HepG2 (cell line): ENCODE measurements around the gene PYGB. TPM values are rescaled to one million over a fixed set of nuclear protein-coding genes. Genes with fewer than 3 reads are reported as not detected.

Experiments
- ATAC-seq: fragments of 200-7000 bp; cut with Tn5 transposase; 3 replicates; pipeline ENCODE4 v1.9.1; 2020; ENCODE audit warnings: mild to moderate bottlenecking, moderate library complexity
- BruUV-seq: library from RNA; stranded (reverse); fragments of 400-500 nt; replicated peaks from 2 replicates; lab custom pipeline; 2021; lab: Mats Ljungman, UMichigan
- CTCF ChIA-PET: fragments of 300-600 bp; formaldehyde crosslinking; extraction: SDS; loops from one replicate; lab custom pipeline; 2021; ENCODE audit warnings: low total read pairs, inconsistent platforms, low intra/inter-chr PET ratio; lab: Yijun Ruan, JAX
- POLR2A ChIA-PET: fragments of 350-600 bp; sonication (Branson Sonifier 250); formaldehyde crosslinking; loops from one replicate; lab custom pipeline; 2020; ENCODE audit warnings: antibody characterized with exemption, inconsistent platforms; lab: Yijun Ruan, JAX
- DNase-seq: peaks from one replicate; pipeline ENCODE4 v3.0.0-alpha.2; 2015; ENCODE audit warnings: low spot score
- FAIRE-seq: peaks from 3 replicates; lab custom pipeline; 2011; peaks lifted over from hg19 to GRCh38; lab: Jason Lieb, UNC
- H2AFZ ChIP-seq: one replicate; pipeline ENCODE4 v1.6.1; 2011; ENCODE audit warnings: low read length, inconsistent platforms
- H3K27ac ChIP-seq: fragments of 300-600 bp; 3 replicates; pipeline ENCODE4 v1.8.0; 2011; ENCODE audit warnings: mixed run types, mild to moderate bottlenecking, mixed read lengths, low read length, inconsistent platforms; ENCODE audit not compliant: insufficient read depth; ENCODE audit errors: extremely low read length
- H3K27me3 ChIP-seq, 2 experiments: fragments of 200-600 bp in 1 of 2; 2 replicates in 1 of 2; 3 replicates in 1 of 2; pipeline versions ENCODE4 v1.6.0 to v1.8.0; 2011; ENCODE audit warnings: low read length in 2 of 2, mild to moderate bottlenecking in 2 of 2, moderate library complexity in 2 of 2, inconsistent platforms in 1 of 2; ENCODE audit not compliant: insufficient read depth in 2 of 2, control insufficient read depth in 1 of 2
- H3K36me3 ChIP-seq, 2 experiments: fragments of 200-600 bp in 1 of 2; replicated peaks in 1 of 2; 2 replicates in 1 of 2; 3 replicates in 1 of 2; pipeline versions ENCODE4 v1.5.1 to v1.8.0; 2011; ENCODE audit warnings: low read length in 2 of 2, inconsistent platforms in 1 of 2; ENCODE audit not compliant: insufficient read depth in 2 of 2, control insufficient read depth in 1 of 2
- H3K4me1 ChIP-seq: 2 replicates; pipeline ENCODE4 v1.5.1; 2012; ENCODE audit warnings: low read length, inconsistent platforms; ENCODE audit not compliant: insufficient read depth
- H3K4me2 ChIP-seq: 2 replicates; pipeline ENCODE4 v1.6.0; 2011; ENCODE audit warnings: low read depth, low read length, inconsistent platforms
- H3K4me3 ChIP-seq, 3 experiments: fragments of 200-600 bp in 1 of 3; sonication (generic), shearing (Covaris generic) in 1 of 3; replicated peaks in 1 of 3; 2 replicates each; pipeline ENCODE4 v1.5.1; 2011 to 2016; ENCODE audit warnings: low read length in 3 of 3, inconsistent platforms in 2 of 3, low read depth in 2 of 3, mild to moderate bottlenecking in 2 of 3, control low read depth in 1 of 3, mixed read lengths in 1 of 3; ENCODE audit not compliant: insufficient read depth in 1 of 3
- H3K79me2 ChIP-seq: one replicate; pipeline ENCODE4 v1.6.1; 2011; ENCODE audit warnings: low read length, inconsistent platforms; ENCODE audit not compliant: insufficient read depth
- H3K9ac ChIP-seq: 2 replicates; pipeline ENCODE4 v1.6.0; 2011; ENCODE audit warnings: mild to moderate bottlenecking, low read depth, low read length, inconsistent platforms; ENCODE audit not compliant: insufficient read depth
- H3K9me3 ChIP-seq: 2 replicates; pipeline ENCODE4 v1.5.1; 2012; ENCODE audit warnings: mild to moderate bottlenecking, low read length
- H4K20me1 ChIP-seq: 2 replicates; pipeline ENCODE4 v1.6.0; 2011; ENCODE audit warnings: inconsistent platforms, mild to moderate bottlenecking, low read length, moderate library complexity; ENCODE audit not compliant: insufficient read depth
- AHR ChIP-seq: IDR thresholded peaks from 2 replicates; pipeline ENCODE4 v1.6.1; 2018; ENCODE audit warnings: missing genetic modification reagents, missing compliant biosample characterization
- BRD4 ChIP-seq: sonication (generic); formaldehyde crosslinking; IDR thresholded peaks from 2 replicates; pipeline ENCODE4 v1.4.0; 2020; ENCODE audit warnings: missing genetic modification reagents
- GATAD1 ChIP-seq: IDR thresholded peaks from 2 replicates; pipeline ENCODE4 v1.6.1; 2016; ENCODE audit warnings: missing genetic modification reagents, missing compliant biosample characterization
- KDM2A ChIP-seq: sonication (generic); formaldehyde crosslinking; IDR thresholded peaks from 2 replicates; pipeline ENCODE4 v1.4.0; 2020; ENCODE audit warnings: low read depth, missing genetic modification reagents, borderline replicate concordance
- TMF1 ChIP-seq: sonication (generic); formaldehyde crosslinking; IDR thresholded peaks from 2 replicates; pipeline ENCODE4 v1.8.1; 2022; ENCODE audit warnings: low read depth, missing genetic modification reagents
- WGBS: methylation state at CpG from one replicate; pipeline ENCODE4 v1.1.6; 2017; ENCODE audit warnings: low lambda C conversion rate; 5-methylcytosine and 5-hydroxymethylcytosine counted together
- in situ Hi-C: cut with HindIII; loops from 2 replicates; pipeline ENCODE4 v1.10.0; 2017; ENCODE audit warnings: low pct_unique_long_range_greater_than_20kb; ENCODE audit not compliant: extremely low pct_ligation_motif_present
- intact Hi-C: fragments of 100-400 bp; cut with micrococcal nuclease; formaldehyde crosslinking; loops from one replicate; pipeline ENCODE4 v1.10.0; 2022; ENCODE audit not compliant: unreplicated experiment
- polyA plus RNA-seq, 8 experiments: library from polyadenylated mRNA; depleted of rRNA in 3 of 8; stranded (reverse) in 7 of 8; unstranded in 1 of 8; fragments of >200 nt; fragmentation: Illumina TruSeq in 4 of 8; extraction: Trizol in 4 of 8; gene quantifications; 2 replicates each; pipeline versions ENCODE4 v1.2.1 to v1.2.3, GENCODE V29; 2011 to 2016; ENCODE audit warnings: low read depth in 4 of 8, missing spikeins in 1 of 8, mixed read lengths in 1 of 8; ENCODE audit not compliant: insufficient read depth in 1 of 8
- total RNA-seq, 5 experiments: library from RNA; depleted of rRNA; stranded (reverse); fragments of >200 nt; fragmentation: Illumina TruSeq; extraction: Trizol; gene quantifications; 2 replicates each; pipeline ENCODE4 v1.2.3, GENCODE V29; 2016; ENCODE audit warnings: low read depth in 1 of 5

Gene PYGB
- total and polyA plus RNA-seq, 2 of the 13 experiments (the other 11 are each of a cell fraction or from before 2014, with no cell fraction given), result 24.2 to 86.3 TPM

- BruUV-seq, result no TSS peak
- H3K4me2 ChIP-seq, result no peak overlapping the region
- DNase-seq, result no peak
- ChIA-PET POLR2A (interaction anchor here (5.8 kb wide), 1 partner anchor 8 kb away, joined by 67 read pairs; the partner anchor contains the start of gene PYGB), CTCF (no interaction called here)
- WGBS, result 86% methylated on average over 18 of the region's 19 CpGs
- H4K20me1 ChIP-seq, result no peaks in the 10 kb centered on the region
- H3K27ac ChIP-seq, result no peak overlapping the region
- H3K9ac ChIP-seq, result no peak overlapping the region
- peak; percentile 8; the same call in 1 of the 2 replicates for TF ChIP-seq AHR (CRISPR knock-in tag)
- 0 out of 2 replicates have a peak, but pooled peaks have one; percentile 12 for TF ChIP-seq KDM2A (CRISPR knock-in tag)
- TF ChIP-seq BRD4 (CRISPR knock-in tag), result 0 out of 2 replicates have a peak, but pooled peaks have one; percentile 30
- no peak for TF ChIP-seq GATAD1 (CRISPR knock-in tag)
- TF ChIP-seq TMF1, result no peak
- no peak for FAIRE-seq
- in situ Hi-C loops, result no loop called here
- peaks cover 45% of the 10 kb centered on the region for H3K4me1 ChIP-seq
- H3K79me2 ChIP-seq, result no peaks in the 10 kb centered on the region
- peaks cover 1 to 33% of the 10 kb centered on the region in 2 experiments; a peak in 4 of 5 replicates for H3K27me3 ChIP-seq
- no peaks in the 10 kb centered on the region for H3K36me3 ChIP-seq
- no peaks in the 10 kb centered on the region for H3K9me3 ChIP-seq
- ATAC-seq, result no peak; the same call in 2 of the 3 replicates
- H3K4me3 ChIP-seq, result no peak overlapping the region
- intact Hi-C loops, result no loop called here
- no peak overlapping the region for H2AFZ ChIP-seq
These were observed 8.2 kb upstream of the PYGB start for GRCh38 chr20:25239387-25240370.
